K562 (cell line): ENCODE data around the gene MRI1. TPM values are rescaled to one million over a fixed set of nuclear protein-coding genes. Genes with fewer than 3 reads are reported as not detected.

Experiments used
- ADNP ChIP-seq: fragments of 200-800 bp; sonication (Bioruptor generic); IDR thresholded peaks from 2 replicates; pipeline ENCODE4 v1.6.1; 2016; ENCODE audit warnings: missing genetic modification characterization, missing compliant biosample characterization
- ARNT ChIP-seq, 2 experiments: fragments of 450-650 bp; IDR thresholded peaks; 2 replicates each; pipeline ENCODE4 v1.6.1; 2016; ENCODE audit warnings: mild to moderate bottlenecking in 1 of 2
- CBX2 ChIP-seq: fragments of 200-600 bp; sonication (generic); IDR thresholded peaks from one replicate; pipeline ENCODE4 v1.6.1; 2012; ENCODE audit warnings: mild to moderate bottlenecking, low read length, inconsistent platforms; ENCODE audit not compliant: insufficient read depth, poor library complexity, severe bottlenecking
- E2F3 ChIP-seq: fragments of 250-450 bp; sonication (Bioruptor Pico); IDR thresholded peaks from 2 replicates; pipeline ENCODE4 v1.4.0; 2020; ENCODE audit warnings: mild to moderate bottlenecking
- GATA2 ChIP-seq: sonication (generic); formaldehyde crosslinking; IDR thresholded peaks from 2 replicates; pipeline ENCODE4 v1.4.0; 2020; ENCODE audit warnings: mild to moderate bottlenecking, missing genetic modification reagents
- HNRNPLL ChIP-seq: fragments of 200-400 bp; formaldehyde crosslinking; IDR thresholded peaks from 2 replicates; pipeline ENCODE4 v1.6.1; 2017; ENCODE audit warnings: low read length, low read depth, mild to moderate bottlenecking; ENCODE audit not compliant: poor library complexity, severe bottlenecking
- KLF16 ChIP-seq: IDR thresholded peaks from 2 replicates; pipeline ENCODE4 v1.6.1; 2016; ENCODE audit warnings: antibody characterized with exemption
- MEIS2 ChIP-seq: fragments of 450-650 bp; IDR thresholded peaks from 2 replicates; pipeline ENCODE4 v1.6.1; 2014; ENCODE audit warnings: mild to moderate bottlenecking; ENCODE audit not compliant: partially characterized antibody
- MYNN ChIP-seq, 2 experiments: sonication (generic); formaldehyde crosslinking in 1 of 2; IDR thresholded peaks; 2 replicates each; pipeline versions ENCODE4 v1.5.0 to v1.6.1; 2016 to 2020; ENCODE audit warnings: antibody characterized with exemption in 1 of 2, missing genetic modification reagents in 1 of 2
- NBN ChIP-seq: fragments of 450-650 bp; IDR thresholded peaks from 2 replicates; pipeline ENCODE4 v1.6.1; 2016; ENCODE audit warnings: low read depth, mild to moderate bottlenecking
- NCOA6 ChIP-seq: fragments of 450-650 bp; IDR thresholded peaks from 2 replicates; pipeline ENCODE4 v1.6.1; 2017; ENCODE audit warnings: mild to moderate bottlenecking
- OTX1 ChIP-seq: fragments of 450-650 bp; formaldehyde crosslinking; IDR thresholded peaks from 2 replicates; pipeline ENCODE4 v1.4.0; 2022; ENCODE audit warnings: mild to moderate bottlenecking
- PKNOX1 ChIP-seq: fragments of 450-650 bp; IDR thresholded peaks from 2 replicates; pipeline ENCODE4 v1.6.1; 2016
- PTBP1 ChIP-seq: fragments of 200-400 bp; formaldehyde crosslinking; IDR thresholded peaks from 2 replicates; pipeline ENCODE4 v1.6.1; 2017; ENCODE audit warnings: low read depth, low read length
- RNF2 ChIP-seq: sonication (generic); IDR thresholded peaks from 2 replicates; pipeline ENCODE4 v1.6.1; 2016
- SRSF7 ChIP-seq: fragments of 200-400 bp; formaldehyde crosslinking; optimal IDR thresholded peaks from 2 replicates; pipeline ENCODE3; 2017; ENCODE audit warnings: mild to moderate bottlenecking, low read depth, low read length
- TCF3 ChIP-seq: sonication (generic); formaldehyde crosslinking; IDR thresholded peaks from 2 replicates; pipeline ENCODE4 v1.4.0; 2020; ENCODE audit warnings: mild to moderate bottlenecking, missing genetic modification reagents
- TCFL5 ChIP-seq: fragments of 250-450 bp; sonication (Bioruptor Pico); conservative IDR thresholded peaks from 2 replicates; pipeline ENCODE4 v1.6.1; 2021; ENCODE audit warnings: mild to moderate bottlenecking, moderate library complexity, matching md5 sums
- ZNF134 ChIP-seq: fragments of 250-450 bp; sonication (Bioruptor Pico); conservative IDR thresholded peaks from 2 replicates; pipeline ENCODE4 v1.4.0; 2020
- ZNF184 ChIP-seq: sonication (generic); formaldehyde crosslinking; IDR thresholded peaks from 2 replicates; pipeline ENCODE4 v1.5.0; 2020; ENCODE audit warnings: missing genetic modification reagents
- ZNF696 ChIP-seq: fragments of 250-450 bp; sonication (Bioruptor Pico); conservative IDR thresholded peaks from 2 replicates; pipeline ENCODE4 v1.4.0; 2020; ENCODE audit warnings: mild to moderate bottlenecking, moderate library complexity
- polyA plus RNA-seq, 8 experiments: library from polyadenylated mRNA; depleted of rRNA in 4 of 8; stranded (reverse) in 5 of 8; unstranded in 3 of 8; fragments of >200 nt; fragmentation: Nextera tagmentation in 2 of 8; fragmentation: Illumina TruSeq in 1 of 8; extraction: Ambion mirVana in 2 of 8; extraction: Trizol in 1 of 8; gene quantifications; 2 replicates each; pipeline versions ENCODE4 v1.2.1 to v1.2.3, GENCODE V29; 2011 to 2014; ENCODE audit warnings: inconsistent platforms in 1 of 8, missing spikeins in 1 of 8
- total RNA-seq, 7 experiments: library from RNA; depleted of rRNA in 6 of 7; stranded (reverse); fragments of >200 nt in 6 of 7; fragmentation: Illumina TruSeq in 2 of 7; extraction: Trizol in 2 of 7; gene quantifications; 2 replicates each; pipeline versions ENCODE4 v1.2.1 to v1.2.3, GENCODE V29; 2011 to 2021; ENCODE audit warnings: low replicate concordance in 1 of 7
- TF ChIP-seq, protein P1 (sequence below): fragments of 450-650 bp; IDR thresholded peaks from 2 replicates; pipeline ENCODE4 v1.6.1; 2014; ENCODE audit warnings: low read depth, mild to moderate bottlenecking, moderate library complexity, borderline replicate concordance
- TF ChIP-seq, protein P2 (sequence below): sonication (generic); formaldehyde crosslinking; IDR thresholded peaks from 2 replicates; pipeline ENCODE4 v1.8.0; 2023; ENCODE audit warnings: mild to moderate bottlenecking, missing genetic modification reagents

Gene MRI1
- total and polyA plus RNA-seq, 9 of the 15 experiments (the other 6 are each of a cell fraction or from before 2014, with no cell fraction given): 5.5 to 57.4 (median 28.2) TPM

GRCh38 chr19:13717194-13717643, 47.1 kb upstream of the MRI1 start (continued):
- TF ChIP-seq MEIS2: peak; percentile 81
- TF ChIP-seq NCOA6: no peak
- TF ChIP-seq PTBP1: no peak
- TF ChIP-seq SRSF7: no peak
- TF ChIP-seq GATA2 (CRISPR knock-in tag): peak; percentile 84
- peak; percentile 77 for TF ChIP-seq PKNOX1
- no peak for TF ChIP-seq ADNP
- TF ChIP-seq TCF3 (CRISPR knock-in tag): peak; percentile 93
- no peak for TF ChIP-seq ZNF696 (CRISPR knock-in tag)
- TF ChIP-seq, protein P1, sequence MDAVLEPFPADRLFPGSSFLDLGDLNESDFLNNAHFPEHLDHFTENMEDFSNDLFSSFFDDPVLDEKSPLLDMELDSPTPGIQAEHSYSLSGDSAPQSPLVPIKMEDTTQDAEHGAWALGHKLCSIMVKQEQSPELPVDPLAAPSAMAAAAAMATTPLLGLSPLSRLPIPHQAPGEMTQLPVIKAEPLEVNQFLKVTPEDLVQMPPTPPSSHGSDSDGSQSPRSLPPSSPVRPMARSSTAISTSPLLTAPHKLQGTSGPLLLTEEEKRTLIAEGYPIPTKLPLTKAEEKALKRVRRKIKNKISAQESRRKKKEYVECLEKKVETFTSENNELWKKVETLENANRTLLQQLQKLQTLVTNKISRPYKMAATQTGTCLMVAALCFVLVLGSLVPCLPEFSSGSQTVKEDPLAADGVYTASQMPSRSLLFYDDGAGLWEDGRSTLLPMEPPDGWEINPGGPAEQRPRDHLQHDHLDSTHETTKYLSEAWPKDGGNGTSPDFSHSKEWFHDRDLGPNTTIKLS: no peak
- TF ChIP-seq TCFL5: no peak
- no peak for TF ChIP-seq NBN
- peak; percentile 78 for TF ChIP-seq KLF16
- TF ChIP-seq ARNT (IDR thresholded peaks at IDR 0.05): 0 out of 4 replicates have a peak, but pooled peaks of 1 of the 2 experiments have one; percentile 44
- TF ChIP-seq OTX1 (CRISPR knock-in tag): no peak
- TF ChIP-seq, protein P2, sequence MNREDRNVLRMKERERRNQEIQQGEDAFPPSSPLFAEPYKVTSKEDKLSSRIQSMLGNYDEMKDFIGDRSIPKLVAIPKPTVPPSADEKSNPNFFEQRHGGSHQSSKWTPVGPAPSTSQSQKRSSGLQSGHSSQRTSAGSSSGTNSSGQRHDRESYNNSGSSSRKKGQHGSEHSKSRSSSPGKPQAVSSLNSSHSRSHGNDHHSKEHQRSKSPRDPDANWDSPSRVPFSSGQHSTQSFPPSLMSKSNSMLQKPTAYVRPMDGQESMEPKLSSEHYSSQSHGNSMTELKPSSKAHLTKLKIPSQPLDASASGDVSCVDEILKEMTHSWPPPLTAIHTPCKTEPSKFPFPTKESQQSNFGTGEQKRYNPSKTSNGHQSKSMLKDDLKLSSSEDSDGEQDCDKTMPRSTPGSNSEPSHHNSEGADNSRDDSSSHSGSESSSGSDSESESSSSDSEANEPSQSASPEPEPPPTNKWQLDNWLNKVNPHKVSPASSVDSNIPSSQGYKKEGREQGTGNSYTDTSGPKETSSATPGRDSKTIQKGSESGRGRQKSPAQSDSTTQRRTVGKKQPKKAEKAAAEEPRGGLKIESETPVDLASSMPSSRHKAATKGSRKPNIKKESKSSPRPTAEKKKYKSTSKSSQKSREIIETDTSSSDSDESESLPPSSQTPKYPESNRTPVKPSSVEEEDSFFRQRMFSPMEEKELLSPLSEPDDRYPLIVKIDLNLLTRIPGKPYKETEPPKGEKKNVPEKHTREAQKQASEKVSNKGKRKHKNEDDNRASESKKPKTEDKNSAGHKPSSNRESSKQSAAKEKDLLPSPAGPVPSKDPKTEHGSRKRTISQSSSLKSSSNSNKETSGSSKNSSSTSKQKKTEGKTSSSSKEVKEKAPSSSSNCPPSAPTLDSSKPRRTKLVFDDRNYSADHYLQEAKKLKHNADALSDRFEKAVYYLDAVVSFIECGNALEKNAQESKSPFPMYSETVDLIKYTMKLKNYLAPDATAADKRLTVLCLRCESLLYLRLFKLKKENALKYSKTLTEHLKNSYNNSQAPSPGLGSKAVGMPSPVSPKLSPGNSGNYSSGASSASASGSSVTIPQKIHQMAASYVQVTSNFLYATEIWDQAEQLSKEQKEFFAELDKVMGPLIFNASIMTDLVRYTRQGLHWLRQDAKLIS: no peak
- no peak for TF ChIP-seq E2F3
- TF ChIP-seq ZNF134 (CRISPR knock-in tag): no peak
- TF ChIP-seq CBX2: no peak
- no peak for TF ChIP-seq MYNN (IDR thresholded peaks at IDR 0.05)
- no peak for TF ChIP-seq MYNN (CRISPR knock-in tag; IDR thresholded peaks at IDR 0.05)
- no peak for TF ChIP-seq HNRNPLL
- TF ChIP-seq ZNF184 (CRISPR knock-in tag): no peak
- TF ChIP-seq RNF2: peak; percentile 66
